ENCODE measurements around the gene EYA2.

EYA2 gene

GRCh38 chr20:47013606-47014005 lies 119.0 kb downstream of the EYA2 start:
- FAIRE-seq, result no peak

- no peak for FAIRE-seq
These were observed 121.5 kb downstream of the EYA2 start for GRCh38 chr20:47016068-47016664.

GRCh38 chr20:47018381-47018780 lies 123.7 kb downstream of the EYA2 start:
- FAIRE-seq, result no peak

- no peak for FAIRE-seq
These were observed 124.6 kb downstream of the EYA2 start for GRCh38 chr20:47019121-47019824.

GRCh38 chr20:47020231-47020630 lies 125.6 kb downstream of the EYA2 start:
- FAIRE-seq, result no peak

- FAIRE-seq, result no peak
These were observed 127.2 kb downstream of the EYA2 start for GRCh38 chr20:47021850-47022249.

GRCh38 chr20:47024461-47024937 lies 129.9 kb downstream of the EYA2 start:
- FAIRE-seq, result no peak

GRCh38 chr20:47027042-47027441 lies 132.4 kb downstream of the EYA2 start:
- FAIRE-seq, result no peak

GRCh38 chr20:47027456-47027855 lies 132.8 kb downstream of the EYA2 start:
- FAIRE-seq, result no peak

- FAIRE-seq, result no peak
These were observed 133.8 kb downstream of the EYA2 start for GRCh38 chr20:47028487-47028886.

GRCh38 chr20:47029845-47030244 lies 135.2 kb downstream of the EYA2 start:
- no peak for FAIRE-seq

GRCh38 chr20:47030271-47030810 lies 135.7 kb downstream of the EYA2 start:
- FAIRE-seq, result no peak

- FAIRE-seq, result no peak
These were observed 136.4 kb downstream of the EYA2 start for GRCh38 chr20:47031004-47031403.

- no peak for FAIRE-seq
These were observed 137.2 kb downstream of the EYA2 start for GRCh38 chr20:47031821-47032220.

- no peak for FAIRE-seq
These were observed 138.4 kb downstream of the EYA2 start for GRCh38 chr20:47032933-47033578.

GRCh38 chr20:47033665-47034064 lies 139.0 kb downstream of the EYA2 start:
- no peak for FAIRE-seq

- no peak for FAIRE-seq
These were observed 140.5 kb downstream of the EYA2 start for GRCh38 chr20:47035026-47035590.

GRCh38 chr20:47036091-47036870 lies 141.6 kb downstream of the EYA2 start:
- no peak for FAIRE-seq

- no peak for FAIRE-seq
These were observed 144.2 kb downstream of the EYA2 start for GRCh38 chr20:47038566-47039560.

GRCh38 chr20:47040506-47041125 lies 146.0 kb downstream of the EYA2 start:
- FAIRE-seq, result no peak

GRCh38 chr20:47041396-47041899 lies 146.8 kb downstream of the EYA2 start:
- FAIRE-seq, result no peak
